Muscle of arm (tissue), 12 donors: Measurements from ENCODE around the gene CASD1. TPM values are rescaled to one million over a fixed set of nuclear protein-coding genes. Genes with fewer than 3 reads are reported as not detected.

ENCODE experiments used
- DNase-seq: peaks from one replicate; pipeline ENCODE4 v3.0.0-alpha.2; 2013
- polyA plus RNA-seq, 12 donors: library from polyadenylated mRNA; unstranded; fragments of 120-200 nt; gene quantifications; one replicate each; pipeline ENCODE4 v1.2.1, GENCODE V29; 2013; ENCODE audit not compliant: insufficient read length in 12 of 12

The CASD1 gene
- polyA plus RNA-seq, 12 donors = 43.3 to 466 (median 75.8) TPM

- no peak for DNase-seq
These were observed 69.9 kb downstream of the CASD1 start for GRCh38 chr7:94579470-94579869.

- no peak for DNase-seq
These were observed 71.0 kb downstream of the CASD1 start for GRCh38 chr7:94580601-94581000.

GRCh38 chr7:94584113-94584512, 74.5 kb downstream of the CASD1 start:
- no peak for DNase-seq

DNA sequence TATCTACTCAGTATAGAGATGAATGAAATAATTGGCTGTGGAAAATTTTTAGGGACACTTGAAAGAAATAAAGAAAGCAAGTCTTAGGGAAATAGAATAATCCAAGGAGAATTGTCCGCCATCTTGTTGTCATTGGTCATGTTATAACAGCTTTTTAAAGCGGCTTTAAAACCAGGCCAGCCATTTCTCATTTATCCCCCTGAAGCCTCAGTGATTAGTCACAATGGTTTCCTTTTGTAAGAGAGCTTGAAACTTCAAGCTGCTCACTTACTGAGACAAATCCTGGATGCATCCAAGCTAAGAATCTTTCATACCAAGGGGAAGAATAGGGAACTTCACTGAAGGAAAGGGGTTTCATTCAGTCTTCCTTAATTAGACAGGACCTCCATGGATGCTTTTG, 78.5 kb downstream of the CASD1 start:
- DNase-seq = no peak

- no peak for DNase-seq
These were observed 81.0 kb downstream of the CASD1 start for GRCh38 chr7:94590526-94591162.

- DNase-seq = no peak
These were observed 81.6 kb downstream of the CASD1 start for GRCh38 chr7:94591176-94591575.

DNA sequence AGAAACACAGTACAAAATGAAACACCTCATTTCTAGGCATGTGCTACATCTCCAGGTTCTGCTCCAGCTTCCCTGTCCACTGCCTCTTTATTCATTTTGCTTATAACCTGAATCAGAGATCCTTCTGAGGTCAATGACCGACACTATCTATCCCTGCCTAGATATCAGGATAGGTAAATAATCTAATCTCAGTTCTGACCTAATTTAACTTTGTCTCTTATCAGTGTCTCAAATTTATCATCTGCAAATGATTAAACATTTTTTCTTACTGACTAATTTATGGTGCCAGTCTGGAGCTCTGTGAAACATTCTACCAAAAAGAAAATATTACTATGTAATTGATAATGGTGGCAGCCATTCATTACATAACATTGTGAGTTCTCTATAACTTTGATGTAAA, 85.3 kb downstream of the CASD1 start:
- DNase-seq = no peak

DNA sequence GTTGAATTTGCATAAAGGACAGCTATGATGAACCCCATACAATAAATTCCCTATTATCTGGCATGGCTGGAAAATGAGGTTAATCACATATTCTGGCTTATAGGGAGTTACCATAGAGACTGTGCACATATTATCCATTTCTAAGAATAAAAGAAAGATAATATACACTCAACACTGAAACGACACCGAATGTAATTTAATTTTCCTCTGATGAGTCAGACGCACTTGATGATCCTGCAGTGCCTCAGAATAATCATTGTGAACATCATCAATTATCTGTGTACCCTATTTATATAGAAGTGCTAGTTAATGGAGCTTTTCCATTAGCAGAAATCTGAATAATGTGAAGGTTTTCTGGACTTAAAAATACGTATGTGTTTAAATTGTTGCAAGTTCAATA, 86.1 kb downstream of the CASD1 start:
- DNase-seq = no peak

DNA sequence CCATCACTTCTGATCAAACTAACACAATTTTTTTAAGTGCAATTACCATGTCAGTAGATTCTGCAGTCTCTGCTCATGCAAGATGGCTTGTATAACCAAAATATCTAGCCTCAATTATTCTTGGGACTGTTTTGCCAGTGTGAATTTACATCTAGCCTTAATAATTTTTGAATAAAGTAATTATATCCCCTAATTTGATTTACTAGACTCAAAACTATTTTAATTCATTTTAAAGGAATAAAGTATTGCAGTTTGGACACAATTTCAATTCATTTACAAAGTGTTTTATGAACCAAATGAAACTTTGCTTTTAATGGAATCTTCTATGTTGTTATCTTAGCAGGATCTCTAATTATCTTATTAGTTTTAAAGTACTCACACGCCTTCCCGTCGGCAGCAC, 90.7 kb downstream of the CASD1 start:
- DNase-seq = no peak

DNA sequence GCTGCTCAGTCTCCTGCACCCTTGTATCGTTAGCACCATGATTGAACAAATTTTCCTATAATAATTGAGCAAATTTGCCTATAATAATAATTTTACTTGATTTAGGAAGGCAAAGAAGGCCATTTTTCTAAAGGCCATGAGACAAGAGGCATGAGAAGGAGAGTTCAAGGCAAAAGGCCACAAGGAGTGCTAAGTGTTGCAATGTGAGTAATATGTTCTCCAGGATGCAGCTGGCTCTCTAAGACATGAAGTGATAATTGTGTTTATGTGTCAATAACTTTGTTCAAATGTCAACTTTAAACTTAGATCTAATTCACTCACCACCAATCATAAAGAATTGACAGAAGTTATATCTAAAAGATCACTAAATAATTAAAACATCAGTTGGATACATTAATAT, 92.6 kb downstream of the CASD1 start:
- no peak for DNase-seq

DNA sequence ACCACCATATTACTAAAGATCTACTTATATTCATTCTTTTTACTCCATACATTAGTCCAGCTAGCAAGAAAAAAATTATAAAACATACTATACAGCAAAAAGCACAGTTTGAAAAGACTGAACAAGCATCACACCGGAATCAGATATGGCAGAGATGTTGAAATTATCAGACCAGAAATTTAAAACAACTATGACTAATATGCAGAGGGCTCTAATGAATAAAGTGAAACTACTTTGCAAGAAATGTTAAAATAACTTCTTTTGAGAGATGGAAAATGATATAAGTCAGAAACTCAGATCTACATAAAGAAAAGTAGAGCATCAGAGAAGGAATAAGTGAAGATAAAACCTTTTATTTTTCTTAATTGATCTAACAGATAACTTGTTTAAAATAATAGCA, 95.4 kb downstream of the CASD1 start:
- DNase-seq = no peak

Other genes with a start within 250 kb of the CASD1 start
- 1,000 to 10,000 TPM; 1,848 to 7,596 (median 4,357) TPM for gene COL1A2, start 114.9 kb upstream of the CASD1 start, polyA plus RNA-seq
- gene SGCE, start 146.3 kb downstream of the CASD1 start, polyA plus RNA-seq = 100 to 1,000 TPM in 11 of 12 donors, not detected in 1; 131 to 256 (median 164) TPM